Left cardiac atrium (tissue), 2 donors: ENCODE results near the gene ACP5. TPM values are rescaled to one million over a fixed set of nuclear protein-coding genes. Genes with fewer than 3 reads are reported as not detected.

Experiments used
- total RNA-seq, 2 donors: library from RNA; stranded (reverse); fragmentation: NEBNext Ultra II Directional; extraction: Animal tissue kit (Norgen Biotek cat#: 25700); gene quantifications; one replicate each; pipeline ENCODE4 v1.2.1, GENCODE V29; 2021
- donor health status: DM: no; HTN: yes; CAD: no; lungs with severe emphysema.
- donor health status: DM: yes; HTN: yes; CAD: no.

ACP5 gene
- total RNA-seq, 2 donors from 2014 or later, result 4.5 to 5.4 TPM

Other genes with a start within 250 kb of the ACP5 start
- 10 to 100 TPM; 12.2 to 14.2 TPM for gene RAB3D, start 238.0 kb downstream of the ACP5 start, total RNA-seq
- gene TMEM205, start 231.4 kb downstream of the ACP5 start, total RNA-seq, result 10 to 100 TPM; 89.9 to 96.6 TPM
- gene CCDC159, start 231.1 kb downstream of the ACP5 start, total RNA-seq, result 10 to 100 TPM; 16.4 to 20.0 TPM
- 10 to 100 TPM; 23.5 to 28.3 TPM for gene PLPPR2, start 222.2 kb downstream of the ACP5 start, total RNA-seq
- gene SWSAP1, start 203.0 kb downstream of the ACP5 start, total RNA-seq, result 1 to 10 TPM; 1.3 to 1.5 TPM
- 1 to 10 TPM; 7.5 to 7.7 TPM for gene EPOR, start 193.3 kb downstream of the ACP5 start, total RNA-seq
- gene RGL3, start 158.3 kb downstream of the ACP5 start, total RNA-seq, result 10 to 100 TPM; 11.3 to 15.1 TPM
- gene ODAD3, start 142.5 kb downstream of the ACP5 start, total RNA-seq, result under 1 TPM; 0.56 to 0.68 TPM
- gene PRKCSH, start 142.0 kb downstream of the ACP5 start, total RNA-seq, result 100 to 1,000 TPM; 132 to 139 TPM
- gene ELAVL3, start 96.6 kb downstream of the ACP5 start, total RNA-seq, result under 1 TPM; 0.24 to 0.50 TPM
- 1 to 10 TPM; 3.7 to 4.9 TPM for gene ZNF653, start 71.8 kb downstream of the ACP5 start, total RNA-seq
- 100 to 1,000 TPM in 1 of 2 donors, 10 to 100 TPM in 1; 99.4 to 105 TPM for gene ECSIT, start 48.5 kb downstream of the ACP5 start, total RNA-seq
- gene CNN1, start 38.8 kb downstream of the ACP5 start, total RNA-seq, result 100 to 1,000 TPM; 159 to 208 TPM
- 10 to 100 TPM; 36.8 to 37.2 TPM for gene ELOF1, start 18.4 kb downstream of the ACP5 start, total RNA-seq
- gene ZNF627, start 19.8 kb upstream of the ACP5 start, total RNA-seq, result 1 to 10 TPM; 5.1 to 5.4 TPM
- 1 to 10 TPM; 3.5 to 4.5 TPM for gene ZNF823, start 161.3 kb upstream of the ACP5 start, total RNA-seq
- 1 to 10 TPM; 4.2 to 4.6 TPM for gene ZNF441, start 189.4 kb upstream of the ACP5 start, total RNA-seq
- 1 to 10 TPM; 1.6 to 2.2 TPM for gene ZNF491, start 220.9 kb upstream of the ACP5 start, total RNA-seq
- gene ZNF440, start 236.6 kb upstream of the ACP5 start, total RNA-seq, result 1 to 10 TPM; 5.4 to 6.3 TPM